SK-N-MC (cell line): Measurements from ENCODE around the gene FN1.

ENCODE experiments used
- EZH2 ChIP-seq: fragments of 200-600 bp; sonication (generic); IDR thresholded peaks from one replicate; pipeline ENCODE4 v1.6.1; 2017; ENCODE audit warnings: antibody characterized with exemption
- FOXP2 ChIP-seq: optimal IDR thresholded peaks from 2 replicates; pipeline ENCODE3; 2011; ENCODE audit warnings: mild to moderate bottlenecking, moderate library complexity; ENCODE audit not compliant: insufficient read depth; ENCODE audit errors: extremely low read length, control extremely low read depth
- POLR2AphosphoS5 ChIP-seq: IDR thresholded peaks from 2 replicates; pipeline ENCODE4 v1.6.1; 2012; ENCODE audit warnings: mild to moderate bottlenecking, low read depth, low read length, borderline replicate concordance

DNA sequence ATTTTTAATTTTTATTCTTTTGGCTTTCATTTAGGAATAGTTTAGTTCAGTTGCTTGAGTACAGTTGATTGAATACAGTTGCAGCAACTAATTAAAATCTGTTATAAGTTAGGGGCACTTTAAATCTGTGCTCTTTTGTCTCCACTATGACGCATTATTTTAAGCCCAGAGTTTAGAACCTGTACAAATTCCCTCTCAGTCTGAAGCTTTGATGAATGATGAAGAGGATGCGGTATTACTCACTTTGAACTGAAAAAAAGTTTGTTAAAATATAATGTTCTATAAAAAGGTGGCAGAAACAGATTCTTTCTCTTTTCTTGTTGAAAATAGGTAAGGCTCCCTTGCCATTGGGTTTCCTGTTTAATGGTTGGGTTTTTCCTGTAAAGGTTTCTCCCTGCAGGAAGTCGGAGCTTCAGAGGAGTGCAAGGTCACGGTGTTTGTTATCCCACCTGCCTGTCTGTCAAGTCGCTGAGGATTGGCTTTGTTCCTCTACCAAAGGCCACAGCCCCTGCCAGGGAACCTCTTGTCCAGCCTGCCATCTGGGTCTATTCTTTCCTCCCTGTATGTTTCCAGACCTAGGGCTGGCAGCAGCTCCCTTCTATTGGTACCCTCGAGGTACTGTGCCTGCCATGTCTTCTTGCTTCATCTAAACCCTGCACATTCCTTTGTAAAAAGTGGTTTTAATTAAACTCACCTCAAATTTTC is 43.8 kb upstream of the FN1 start:
- TF ChIP-seq EZH2, result no peak
- TF ChIP-seq POLR2AphosphoS5, result no peak
- no peak for TF ChIP-seq FOXP2
